SK-N-DZ (cell line): ENCODE measurements around the gene FAM72D. TPM values are rescaled to one million over a fixed set of nuclear protein-coding genes. Genes with fewer than 3 reads are reported as not detected.
"Not testable (repeated sequence)": the region's sequence is repeated elsewhere in the genome, so short reads cannot be mapped to it uniquely, and the experiment has no call there.

ENCODE experiments used
- DNase-seq: peaks from one replicate; pipeline ENCODE4 v3.0.0-alpha.2; 2015; ENCODE audit warnings: low spot score
- polyA plus RNA-seq, 2 experiments: library from polyadenylated mRNA; depleted of rRNA; stranded (reverse); fragments of >200 nt; gene quantifications; 2 replicates each; pipeline ENCODE4 v1.2.3, GENCODE V29; 2014

FAM72D gene
- polyA plus RNA-seq (2014; cell fraction: cytosol; rRNA removed): 14.1 and 17.3 TPM in 2 replicates
- polyA plus RNA-seq (2014; cell fraction: nucleus; rRNA removed): 10.7 and 10.9 TPM in 2 replicates

- not testable (repeated sequence) for DNase-seq
These were observed at the start of gene FAM72D, which contains the start of gene SRGAP2B for GRCh38 chr1:145095284-145096057. FAM72D (plus strand) TSS chr1:145095974; CDS start chr1:145096848, 874 bp downstream. SRGAP2B (minus strand) TSS chr1:145095328; CDS start chr1:145092901, 2,427 bp downstream.

GRCh38 chr1:145047553-145047952 lies 48.2 kb upstream of the FAM72D start:
- DNase-seq: not testable (repeated sequence)

GRCh38 chr1:145048181-145048856 lies 47.5 kb upstream of the FAM72D start:
- DNase-seq: not testable (repeated sequence)

GRCh38 chr1:145052019-145052776 lies 43.6 kb upstream of the FAM72D start:
- not testable (repeated sequence) for DNase-seq

GRCh38 chr1:145053428-145053827 lies 42.3 kb upstream of the FAM72D start:
- DNase-seq: not testable (repeated sequence)

GRCh38 chr1:145055217-145055760 lies 40.5 kb upstream of the FAM72D start:
- not testable (repeated sequence) for DNase-seq

GRCh38 chr1:145058184-145058583 lies 37.6 kb upstream of the FAM72D start:
- DNase-seq: not testable (repeated sequence)

- not testable (repeated sequence) for DNase-seq
These were observed 32.5 kb upstream of the FAM72D start for GRCh38 chr1:145063285-145063684.

- not testable (repeated sequence) for DNase-seq
These were observed 31.7 kb upstream of the FAM72D start for GRCh38 chr1:145063941-145064648.

- DNase-seq: peak; percentile 0
These were observed 30.5 kb upstream of the FAM72D start for GRCh38 chr1:145065194-145065826.

GRCh38 chr1:145066486-145066885 lies 29.3 kb upstream of the FAM72D start:
- DNase-seq: not testable (repeated sequence)

GRCh38 chr1:145071569-145071968 lies 24.2 kb upstream of the FAM72D start:
- not testable (repeated sequence) for DNase-seq

- not testable (repeated sequence) for DNase-seq
These were observed 21.7 kb upstream of the FAM72D start for GRCh38 chr1:145074021-145074559.

GRCh38 chr1:145076877-145077276 lies 18.9 kb upstream of the FAM72D start:
- DNase-seq: not testable (repeated sequence)

GRCh38 chr1:145077872-145078786 lies 17.6 kb upstream of the FAM72D start:
- DNase-seq: not testable (repeated sequence)

GRCh38 chr1:145078787-145079370 lies 16.9 kb upstream of the FAM72D start:
- not testable (repeated sequence) for DNase-seq

- DNase-seq: not testable (repeated sequence)
These were observed 16.0 kb upstream of the FAM72D start for GRCh38 chr1:145079737-145080136.

GRCh38 chr1:145080193-145080592 lies 15.6 kb upstream of the FAM72D start:
- DNase-seq: not testable (repeated sequence)
